Fibroblast of the conjunctiva (primary cell): ENCODE results near the gene CDKN1B.

ENCODE experiments used
- DNase-seq: peaks from one replicate; pipeline ENCODE4 v3.0.0-alpha.2; 2010; ENCODE audit warnings: low read depth

Gene CDKN1B

DNA sequence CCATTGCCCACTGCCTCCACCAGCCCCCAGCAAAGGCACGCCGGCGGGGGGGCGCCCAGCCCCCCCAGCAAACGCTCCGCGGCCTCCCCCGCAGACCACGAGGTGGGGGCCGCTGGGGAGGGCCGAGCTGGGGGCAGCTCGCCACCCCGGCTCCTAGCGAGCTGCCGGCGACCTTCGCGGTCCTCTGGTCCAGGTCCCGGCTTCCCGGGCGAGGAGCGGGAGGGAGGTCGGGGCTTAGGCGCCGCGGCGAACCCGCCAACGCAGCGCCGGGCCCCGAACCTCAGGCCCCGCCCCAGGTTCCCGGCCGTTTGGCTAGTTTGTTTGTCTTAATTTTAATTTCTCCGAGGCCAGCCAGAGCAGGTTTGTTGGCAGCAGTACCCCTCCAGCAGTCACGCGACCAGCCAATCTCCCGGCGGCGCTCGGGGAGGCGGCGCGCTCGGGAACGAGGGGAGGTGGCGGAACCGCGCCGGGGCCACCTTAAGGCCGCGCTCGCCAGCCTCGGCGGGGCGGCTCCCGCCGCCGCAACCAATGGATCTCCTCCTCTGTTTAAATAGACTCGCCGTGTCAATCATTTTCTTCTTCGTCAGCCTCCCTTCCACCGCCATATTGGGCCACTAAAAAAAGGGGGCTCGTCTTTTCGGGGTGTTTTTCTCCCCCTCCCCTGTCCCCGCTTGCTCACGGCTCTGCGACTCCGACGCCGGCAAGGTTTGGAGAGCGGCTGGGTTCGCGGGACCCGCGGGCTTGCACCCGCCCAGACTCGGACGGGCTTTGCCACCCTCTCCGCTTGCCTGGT, at the start of gene CDKN1B:
CDKN1B (plus strand) TSS at position 576 of the 793 bp plus-strand sequence. CDS start 472 bp downstream, outside the sequence.
- peak; percentile 95 for DNase-seq

GRCh38 chr12:12668005-12668404, 49.2 kb upstream of the CDKN1B start:
- no peak for DNase-seq

- DNase-seq: no peak
These were observed 48.1 kb upstream of the CDKN1B start for GRCh38 chr12:12669020-12669419.

GRCh38 chr12:12671850-12672660, 45.1 kb upstream of the CDKN1B start:
- DNase-seq: no peak

- no peak for DNase-seq
These were observed 43.9 kb upstream of the CDKN1B start for GRCh38 chr12:12673296-12673695.

DNA sequence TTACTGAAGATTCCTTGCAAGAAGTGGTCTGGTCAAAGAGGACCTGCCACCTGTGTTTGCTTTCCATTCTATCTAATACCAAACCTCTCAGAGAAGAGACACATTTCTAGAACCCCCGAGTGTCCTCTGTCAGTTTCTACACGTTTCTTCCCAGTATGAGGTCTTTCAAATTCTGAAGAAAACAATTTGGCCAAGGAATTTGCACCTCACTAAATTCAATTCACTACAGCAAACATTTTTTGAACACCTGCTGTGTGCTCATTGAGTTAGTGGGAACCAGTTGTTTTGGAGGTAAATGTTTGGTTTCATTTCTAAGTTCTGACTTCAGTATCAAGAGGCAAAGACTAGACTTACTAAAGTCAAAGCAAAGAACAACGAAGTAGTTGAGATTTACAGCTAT, 40.6 kb upstream of the CDKN1B start:
- no peak for DNase-seq

DNA sequence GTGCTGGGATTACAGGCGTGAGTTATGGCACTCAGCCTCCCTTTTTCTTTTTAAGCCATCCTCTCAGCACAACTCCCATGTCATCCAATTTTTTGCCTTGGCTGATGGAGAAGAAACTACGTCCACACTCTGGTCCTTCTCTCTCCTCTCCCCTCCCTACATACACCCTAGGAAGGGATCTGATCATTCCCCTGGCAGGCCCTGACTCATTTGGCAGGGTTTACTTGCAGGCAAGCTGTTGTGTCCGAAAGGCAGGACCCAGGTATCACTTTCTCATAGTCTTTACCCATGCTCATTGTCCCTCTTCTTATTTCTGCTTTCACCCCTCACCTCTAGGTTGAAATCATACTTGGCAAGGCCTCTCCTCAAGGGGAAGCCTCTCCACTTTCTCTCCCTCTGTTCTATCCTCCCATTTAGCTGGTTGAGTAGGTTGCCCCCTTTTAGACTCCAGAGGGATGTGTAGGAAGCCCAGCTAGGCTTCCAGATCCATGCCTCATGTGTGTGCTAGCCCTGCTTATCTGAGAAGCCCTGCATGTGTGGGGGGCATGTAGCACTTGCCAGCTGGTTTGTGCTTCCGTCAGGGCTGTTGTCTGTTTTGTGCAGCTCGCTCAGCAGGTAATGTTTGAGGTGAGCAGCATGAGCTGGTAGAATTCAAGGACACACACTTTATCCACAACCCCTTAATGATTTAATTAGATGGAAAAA, 36.0 kb upstream of the CDKN1B start:
- no peak for DNase-seq

GRCh38 chr12:12682284-12682683, 34.9 kb upstream of the CDKN1B start:
- DNase-seq: no peak

GRCh38 chr12:12683136-12683697, 34.0 kb upstream of the CDKN1B start:
- DNase-seq: no peak

GRCh38 chr12:12683725-12684124, 33.4 kb upstream of the CDKN1B start:
- DNase-seq: no peak

DNA sequence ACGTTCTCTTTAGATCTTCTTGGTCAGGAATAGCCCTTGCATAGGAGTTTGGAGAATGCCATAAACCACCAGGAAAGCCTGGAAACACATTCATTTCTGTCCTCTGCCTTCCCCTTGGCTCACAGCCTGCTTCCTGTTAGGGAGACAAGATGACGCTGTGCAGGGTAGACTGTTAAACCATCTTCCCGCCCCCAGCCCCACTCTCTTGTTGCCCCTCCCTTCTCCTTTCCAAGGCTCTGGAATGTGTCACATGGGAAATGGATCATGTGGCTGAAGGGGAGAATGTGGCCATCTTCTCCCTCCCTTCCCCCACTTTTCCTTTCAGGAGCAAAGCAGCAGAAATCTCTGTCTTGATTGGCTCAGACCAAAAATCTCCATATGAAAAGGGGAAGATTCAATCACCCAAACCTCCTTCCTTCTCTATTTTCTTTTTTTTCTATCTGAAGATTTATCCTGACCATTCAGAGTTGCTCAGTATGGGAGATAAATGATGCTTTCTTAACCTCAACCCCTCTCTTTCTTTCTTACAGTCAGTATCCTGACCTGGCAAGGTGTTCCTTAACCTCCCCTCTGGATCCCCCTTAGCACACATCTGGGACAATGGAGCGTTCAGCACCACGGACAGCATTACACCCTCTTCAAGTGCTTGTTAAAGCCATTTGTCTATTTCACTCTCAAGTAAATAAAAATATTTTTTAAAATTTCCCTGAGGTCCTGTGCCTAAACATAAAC, 32.6 kb upstream of the CDKN1B start:
- no peak for DNase-seq

- DNase-seq: no peak
These were observed 31.9 kb upstream of the CDKN1B start for GRCh38 chr12:12685305-12685704.

DNA sequence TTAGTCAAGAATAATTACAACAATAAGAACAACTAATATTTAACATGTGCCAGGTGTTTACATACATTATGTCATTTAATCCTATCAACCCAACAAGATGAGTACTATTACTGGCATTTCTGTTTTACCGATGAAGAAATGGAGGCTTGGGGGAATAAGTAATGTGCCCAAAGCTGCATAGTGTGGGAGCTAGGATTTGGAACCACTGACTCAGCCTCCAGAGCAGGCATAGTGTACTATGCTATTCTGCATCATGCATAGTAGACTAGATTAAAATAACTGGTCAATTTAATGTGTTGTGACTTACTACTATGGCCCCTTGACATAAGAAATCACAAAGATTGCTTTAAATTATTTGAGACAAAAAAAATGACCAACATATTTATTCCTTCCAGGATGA, 30.7 kb upstream of the CDKN1B start:
- DNase-seq: no peak

DNA sequence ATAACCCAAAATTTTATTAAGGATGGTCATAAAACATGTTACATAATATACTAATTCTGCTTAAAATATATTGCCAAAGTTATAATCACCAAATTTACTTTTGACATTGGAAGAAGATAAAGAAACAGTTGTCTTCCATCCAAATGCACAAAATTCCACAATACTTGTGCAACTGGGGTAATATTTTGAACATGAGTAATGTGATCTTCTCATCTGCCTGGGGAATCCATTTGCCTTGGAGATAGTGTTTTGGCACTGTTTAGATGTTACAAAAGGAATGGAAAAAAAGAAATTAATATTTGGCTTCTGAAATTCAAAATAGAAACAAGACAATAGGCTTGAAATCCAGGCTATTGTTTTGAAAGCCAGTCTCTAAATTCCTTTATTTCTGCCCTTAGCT, 30.2 kb upstream of the CDKN1B start:
- DNase-seq: peak; percentile 14

- no peak for DNase-seq
These were observed 27.4 kb upstream of the CDKN1B start for GRCh38 chr12:12689647-12690300.

- DNase-seq: no peak
These were observed 25.6 kb upstream of the CDKN1B start for GRCh38 chr12:12691549-12691948.

DNA sequence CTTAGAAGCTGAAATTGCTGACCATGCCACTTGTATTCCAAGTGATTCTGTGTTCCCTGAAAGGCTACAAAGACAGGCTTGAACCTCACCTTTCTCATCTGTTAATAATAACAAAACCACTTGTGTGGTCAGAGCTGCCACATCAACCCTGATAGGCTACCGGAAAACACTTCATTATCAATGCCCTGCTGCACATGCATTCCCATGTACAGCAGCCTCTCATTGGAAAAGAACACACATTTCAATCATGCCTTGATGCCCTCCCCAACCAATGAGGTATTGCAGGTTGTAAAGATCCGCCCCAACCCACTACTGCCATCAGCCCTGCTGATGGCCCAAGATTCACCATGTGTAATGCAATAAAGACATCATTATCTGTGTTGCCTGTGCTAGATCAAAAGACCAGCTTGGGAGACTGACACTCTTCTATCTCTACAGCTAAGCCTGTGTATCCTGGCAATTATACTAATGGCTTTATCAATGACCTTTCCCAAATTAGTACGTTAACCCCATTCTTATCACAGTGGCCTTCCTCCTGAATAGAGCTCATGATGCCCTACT, 24.0 kb upstream of the CDKN1B start:
- no peak for DNase-seq

DNA sequence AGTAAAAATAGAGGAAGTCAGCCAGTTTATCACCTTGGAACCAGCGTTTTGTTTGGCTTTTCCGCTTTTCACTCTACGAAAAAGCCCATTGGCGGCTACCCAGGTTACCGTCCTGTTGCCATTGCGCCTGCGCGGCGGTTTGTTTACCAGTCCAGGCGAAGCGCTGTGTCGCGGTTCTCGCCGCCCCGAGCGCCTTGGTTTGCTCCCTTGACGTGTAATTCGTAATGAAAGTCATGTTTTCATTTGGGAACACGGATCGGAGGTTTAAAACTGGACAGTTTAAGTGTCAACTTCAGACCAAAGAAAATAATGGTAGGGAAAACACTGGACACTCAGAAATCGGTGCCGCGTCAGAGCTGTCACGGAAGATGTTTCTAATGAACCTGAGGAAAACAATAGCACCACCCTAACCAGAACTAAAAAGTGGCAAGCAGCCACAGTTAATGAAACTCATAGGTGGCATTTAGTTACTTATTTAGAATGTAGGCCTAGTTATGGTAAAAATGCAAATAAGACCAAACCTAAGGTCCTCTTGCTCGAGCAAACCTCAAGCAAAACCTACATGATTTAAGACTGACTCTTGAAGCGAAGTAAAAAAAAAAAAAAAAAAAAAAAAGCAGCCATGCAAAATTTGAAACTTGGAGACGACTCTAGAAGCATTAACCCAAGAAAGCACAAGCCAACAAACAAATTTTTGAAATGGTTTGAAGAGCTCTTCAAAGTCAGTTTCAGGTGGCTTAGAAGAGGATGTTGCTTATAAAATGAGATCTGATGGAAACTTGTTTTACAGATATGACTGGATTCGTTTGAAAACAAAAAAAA, 20.4 kb upstream of the CDKN1B start:
- peak; percentile 79 for DNase-seq

- no peak for DNase-seq
These were observed 17.8 kb upstream of the CDKN1B start for GRCh38 chr12:12699345-12699744.

DNA sequence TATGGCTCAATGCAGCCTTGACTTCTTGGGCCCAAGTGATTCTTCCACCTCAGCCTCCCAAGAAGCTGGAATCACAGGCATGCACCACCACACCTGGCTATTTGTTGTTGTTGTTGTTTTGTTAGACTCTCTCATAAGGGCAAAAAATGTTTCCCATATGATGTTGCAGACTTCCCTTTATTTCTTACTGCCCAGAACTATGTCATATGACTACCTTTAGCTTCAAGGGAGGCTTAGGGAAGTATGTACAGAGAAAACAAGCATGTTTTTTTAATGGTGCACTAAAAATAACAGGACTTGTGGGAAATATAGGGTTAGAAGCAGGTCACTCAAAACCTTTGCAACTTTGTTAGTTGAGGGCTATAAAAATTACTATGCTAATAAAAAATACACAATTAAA, 16.9 kb upstream of the CDKN1B start:
- DNase-seq: no peak
